PC-9 (cell line): ENCODE data around the gene SUFU.

ENCODE experiments used
- CTCF ChIP-seq: fragments of 200-600 bp; sonication (generic); conservative IDR thresholded peaks from 2 replicates; pipeline ENCODE4 v1.6.1; 2017; ENCODE audit warnings: mixed run types, antibody characterized with exemption, mild to moderate bottlenecking, moderate library complexity
- EZH2 ChIP-seq: fragments of 200-600 bp; sonication (generic); IDR thresholded peaks from 2 replicates; pipeline ENCODE4 v1.8.0; 2017; ENCODE audit warnings: antibody characterized with exemption, low read depth

DNA sequence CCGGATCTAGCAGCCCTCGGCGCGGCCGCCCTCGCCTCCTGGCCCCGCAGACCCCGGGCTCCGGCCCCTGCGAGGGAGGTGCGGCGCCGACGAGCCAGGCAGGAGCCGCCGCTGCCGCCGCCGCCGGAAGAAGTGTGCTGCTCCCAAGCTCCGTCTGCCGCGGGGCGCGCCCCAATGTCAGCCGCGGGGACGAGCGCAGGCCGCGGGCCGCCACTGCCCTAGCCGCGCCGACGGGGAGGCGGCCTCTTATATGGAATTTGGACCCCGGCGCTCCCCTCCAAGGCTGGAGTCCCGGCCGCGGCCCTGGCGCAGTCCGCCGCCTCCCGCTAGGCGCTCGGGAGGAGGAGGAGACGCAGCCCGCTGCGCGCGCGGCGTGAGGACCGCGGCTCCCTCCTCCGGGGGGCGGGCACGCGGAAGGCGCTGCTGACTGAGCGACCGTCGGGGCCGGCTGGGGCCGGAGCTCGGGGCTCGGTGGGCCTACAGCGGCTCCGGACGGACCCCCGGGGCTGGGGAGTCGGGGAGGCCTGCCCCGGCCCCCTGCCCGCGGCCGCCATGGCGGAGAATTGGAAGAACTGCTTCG, 140.4 kb downstream of the SUFU start, which contains the start of gene TRIM8:
- no peak for TF ChIP-seq CTCF
- no peak for TF ChIP-seq EZH2
